CD4-positive, alpha-beta T cell (primary cell): Measurements from ENCODE around the gene ITGAL. TPM values are rescaled to one million over a fixed set of nuclear protein-coding genes. Genes with fewer than 3 reads are reported as not detected.
A peak's percentile ranks its signal among the peaks of the same experiment; 100 is the strongest.

ENCODE experiments used
- ATAC-seq: fragments of 200-7000 bp; cut with Tn5 transposase; one replicate; pipeline ENCODE4 v1.10.0; 2022; ENCODE audit warnings: mild to moderate bottlenecking; ENCODE audit not compliant: poor library complexity
- CTCF ChIA-PET: fragments of 350-600 bp; sonication (Branson Sonifier 250); formaldehyde crosslinking; loops from one replicate; lab custom pipeline; 2021; ENCODE audit warnings: antibody characterized with exemption, inconsistent platforms; lab: Charles Lee
- POLR2A ChIA-PET: fragments of 350-600 bp; sonication (Branson Sonifier 250); formaldehyde crosslinking; loops from one replicate; lab custom pipeline; 2021; ENCODE audit warnings: antibody characterized with exemption, inconsistent platforms; lab: Charles Lee
- DNase-seq, 14 experiments: peaks; one replicate each; pipeline ENCODE4 v3.0.0-alpha.2; 2013 to 2020; ENCODE audit warnings: mixed read lengths in 2 of 14
- H3K27ac ChIP-seq, 2 donors: one replicate each; pipeline versions ENCODE4 v1.5.1 to v1.7.0; 2013; ENCODE audit warnings: low read length in 2 of 2, low read depth in 1 of 2, mild to moderate bottlenecking in 1 of 2
- H3K27me3 ChIP-seq, 2 experiments: 1 replicate in 1 of 2; 2 replicates in 1 of 2; pipeline versions ENCODE4 v1.6.1 to v1.7.0; 2013; ENCODE audit warnings: low read length in 2 of 2, control low read depth in 1 of 2, mild to moderate bottlenecking in 1 of 2, moderate library complexity in 1 of 2; ENCODE audit not compliant: insufficient read depth in 2 of 2, control insufficient read depth in 1 of 2
- H3K36me3 ChIP-seq: one replicate; pipeline ENCODE4 v1.6.1; 2013; ENCODE audit warnings: low read length, control low read depth; ENCODE audit not compliant: insufficient read depth
- H3K4me1 ChIP-seq: one replicate; pipeline ENCODE4 v1.6.1; 2013; ENCODE audit warnings: low read length, control low read depth; ENCODE audit not compliant: insufficient read depth
- H3K4me3 ChIP-seq: one replicate; pipeline ENCODE4 v1.5.1; 2013; ENCODE audit warnings: mild to moderate bottlenecking, low read length, moderate library complexity
- H3K9me3 ChIP-seq, 2 experiments: 1 replicate in 1 of 2; 2 replicates in 1 of 2; pipeline versions ENCODE4 v1.6.1 to v1.7.0; 2013; ENCODE audit warnings: low read length in 2 of 2, mild to moderate bottlenecking in 2 of 2, control low read depth in 1 of 2, moderate library complexity in 1 of 2; ENCODE audit not compliant: control insufficient read depth in 1 of 2, insufficient read depth in 1 of 2
- H3K27ac Mint-ChIP-seq: one replicate; pipeline ENCODE4 v1.8.0; 2020; ENCODE audit warnings: mixed read lengths
- H3K27me3 Mint-ChIP-seq: one replicate; pipeline ENCODE4 v1.8.0; 2021; ENCODE audit warnings: mixed read lengths
- H3K36me3 Mint-ChIP-seq: one replicate; pipeline ENCODE4 v1.8.0; 2021; ENCODE audit warnings: low read depth, mixed read lengths
- H3K4me1 Mint-ChIP-seq: one replicate; pipeline ENCODE4 v1.8.0; 2021; ENCODE audit warnings: low read depth, mixed read lengths
- H3K4me3 Mint-ChIP-seq: one replicate; pipeline ENCODE4 v1.8.0; 2020; ENCODE audit warnings: mild to moderate bottlenecking, mixed read lengths
- H3K9me3 Mint-ChIP-seq: one replicate; pipeline ENCODE4 v1.8.0; 2020; ENCODE audit warnings: mixed read lengths
- CTCF ChIP-seq: fragments of 200-600 bp; IDR thresholded peaks from one replicate; pipeline ENCODE4 v1.8.0; 2022; ENCODE audit warnings: antibody characterized with exemption, mild to moderate bottlenecking
- intact Hi-C, 2 experiments: fragments of 100-400 bp; cut with DNase I in 1 of 2; cut with micrococcal nuclease in 1 of 2; formaldehyde crosslinking; loops; one replicate each; pipeline versions ENCODE4 v1.15.1 to v1.9.0; 2023 to 2025; cut with DNase I, micrococcal nuclease
- total RNA-seq, 174 experiments: library from RNA in 2 of 174; stranded (reverse) in 2 of 174; gene quantifications; one replicate each; pipeline ENCODE4 v1.2.3 and lab custom pipeline; 2021 to 2026

The ITGAL gene
- total RNA-seq, 2 experiments from 2014 or later = 186 to 187 TPM

- DNase-seq (no peak), ATAC-seq (no peak)
- TF ChIP-seq CTCF = no peak
- CTCF ChIA-PET = interaction anchor here (1.0 to 1.6 kb wide), 3 partner anchors 14 to 38 kb away, joined by 3 to 4 read pairs (median 3); partner anchors contain the start of gene DCTPP1
- H3K27ac Mint-ChIP-seq = peak overlapping the region; percentile 36
- H3K9me3 ChIP-seq = no peaks in the 10 kb centered on the region
- H3K36me3 ChIP-seq = peaks cover 10% of the 10 kb centered on the region
- peak overlapping the region; percentile 96 for H3K4me3 Mint-ChIP-seq
- H3K4me3 ChIP-seq = no peak overlapping the region
- intact Hi-C loops = loop anchor here in 1 of 2 experiments (2.0 kb wide), 1 partner anchor 13 kb away; the partner anchor contains the start of gene DCTPP1
- H3K27me3 Mint-ChIP-seq = no peaks in the 10 kb centered on the region
- no peak overlapping the region for H3K27ac ChIP-seq
- no peaks in the 10 kb centered on the region for H3K27me3 ChIP-seq
- H3K9me3 Mint-ChIP-seq = no peaks in the 10 kb centered on the region
- peaks cover 33% of the 10 kb centered on the region for H3K4me1 Mint-ChIP-seq
- POLR2A ChIA-PET = interaction anchor here (0.9 to 4.5 kb wide), 4 partner anchors 14 to 30 kb away, joined by 3 to 25 read pairs (median 12); partner anchors contain the start of genes DCTPP1 and ITGAL
- H3K36me3 Mint-ChIP-seq = peaks cover 26% of the 10 kb centered on the region
- peaks cover 28% of the 10 kb centered on the region for H3K4me1 ChIP-seq
Observed at GRCh38 chr16:30443631-30444030, 28.9 kb upstream of the ITGAL start.

- Mint-ChIP-seq H3K27ac (peak overlapping the region; percentile 56), H3K27me3 (no peaks in the 10 kb centered on the region), H3K4me3 (peak overlapping the region; percentile 96), H3K4me1 (peaks cover 35% of the 10 kb centered on the region), H3K36me3 (peaks cover 26% of the 10 kb centered on the region), H3K9me3 (no peaks in the 10 kb centered on the region)
- CTCF ChIA-PET = interaction anchor here (1.0 to 1.6 kb wide), 5 partner anchors 15 to 78 kb away, joined by 3 to 8 read pairs (median 3); partner anchors contain the start of gene DCTPP1
- no peaks in the 10 kb centered on the region for H3K9me3 ChIP-seq
- H3K4me3 ChIP-seq = peak overlapping the region; percentile 83
- POLR2A ChIA-PET = interaction anchor here (0.6 to 4.5 kb wide), 12 partner anchors 9 to 214 kb away, joined by 3 to 25 read pairs (median 4); partner anchors contain the start of genes DCTPP1, FBRS, ITGAL and ZNF764
- peaks cover 28% of the 10 kb centered on the region for H3K4me1 ChIP-seq
- intact Hi-C loops = loop anchor here (1.0 to 5.0 kb wide), 6 partner anchors 14 to 188 kb away; partner anchors contain the start of genes DCTPP1 (in 2 of the 2) and ZNF764 (in 1 of the 2)
- ATAC-seq (no peak), DNase-seq (no peak)
- H3K27ac ChIP-seq = peak overlapping the region; percentile 76 to 88
- H3K27me3 ChIP-seq = no peaks in the 10 kb centered on the region
- TF ChIP-seq CTCF = no peak
- H3K36me3 ChIP-seq = peaks cover 10% of the 10 kb centered on the region
Observed at GRCh38 chr16:30444231-30445148, 28.1 kb upstream of the ITGAL start.

GRCh38 chr16:30445149-30445407 lies 27.5 kb upstream of the ITGAL start:
- DNase-seq (no peak), ATAC-seq (no peak)
- Mint-ChIP-seq H3K9me3 (no peaks in the 10 kb centered on the region), H3K4me3 (peak overlapping the region; percentile 96), H3K4me1 (peaks cover 39% of the 10 kb centered on the region), H3K36me3 (peaks cover 26% of the 10 kb centered on the region), H3K27ac (peak overlapping the region; percentile 56), H3K27me3 (no peaks in the 10 kb centered on the region)
- intact Hi-C loops = loop anchor here (1.0 to 5.0 kb wide), 6 partner anchors 14 to 187 kb away; partner anchors contain the start of genes DCTPP1 (in 2 of the 2) and ZNF764 (in 1 of the 2)
- CTCF ChIA-PET = interaction anchor here (0.9 to 1.6 kb wide), 4 partner anchors 15 to 78 kb away, joined by 3 to 8 read pairs (median 4); partner anchors contain the start of gene DCTPP1
- POLR2A ChIA-PET = interaction anchor here (0.6 to 4.5 kb wide), 11 partner anchors 9 to 213 kb away, joined by 3 to 25 read pairs (median 5); partner anchors contain the start of genes DCTPP1, FBRS, ITGAL and ZNF764
- no peaks in the 10 kb centered on the region for H3K9me3 ChIP-seq
- peaks cover 10% of the 10 kb centered on the region for H3K36me3 ChIP-seq
- H3K4me3 ChIP-seq = peak overlapping the region; percentile 83
- H3K4me1 ChIP-seq = peaks cover 32% of the 10 kb centered on the region
- no peaks in the 10 kb centered on the region for H3K27me3 ChIP-seq
- peak overlapping the region; percentile 76 to 88 for H3K27ac ChIP-seq
- no peak for TF ChIP-seq CTCF
